AG09319 (cell line): ENCODE results near the gene HUNK.

Source experiments
- DNase-seq: peaks from one replicate; pipeline ENCODE4 v3.0.0-alpha.2; 2010; ENCODE audit warnings: low read depth; ENCODE audit errors: extremely low read depth
- TF ChIP-seq, protein P1 (sequence below): IDR thresholded peaks from 2 replicates; pipeline ENCODE4 v1.5.1; 2011; ENCODE audit warnings: low read depth, mild to moderate bottlenecking, inconsistent platforms, low read length, moderate library complexity

The HUNK gene

GRCh38 chr21:31844206-31844605, 28.6 kb upstream of the HUNK start:
- TF ChIP-seq, protein P1, sequence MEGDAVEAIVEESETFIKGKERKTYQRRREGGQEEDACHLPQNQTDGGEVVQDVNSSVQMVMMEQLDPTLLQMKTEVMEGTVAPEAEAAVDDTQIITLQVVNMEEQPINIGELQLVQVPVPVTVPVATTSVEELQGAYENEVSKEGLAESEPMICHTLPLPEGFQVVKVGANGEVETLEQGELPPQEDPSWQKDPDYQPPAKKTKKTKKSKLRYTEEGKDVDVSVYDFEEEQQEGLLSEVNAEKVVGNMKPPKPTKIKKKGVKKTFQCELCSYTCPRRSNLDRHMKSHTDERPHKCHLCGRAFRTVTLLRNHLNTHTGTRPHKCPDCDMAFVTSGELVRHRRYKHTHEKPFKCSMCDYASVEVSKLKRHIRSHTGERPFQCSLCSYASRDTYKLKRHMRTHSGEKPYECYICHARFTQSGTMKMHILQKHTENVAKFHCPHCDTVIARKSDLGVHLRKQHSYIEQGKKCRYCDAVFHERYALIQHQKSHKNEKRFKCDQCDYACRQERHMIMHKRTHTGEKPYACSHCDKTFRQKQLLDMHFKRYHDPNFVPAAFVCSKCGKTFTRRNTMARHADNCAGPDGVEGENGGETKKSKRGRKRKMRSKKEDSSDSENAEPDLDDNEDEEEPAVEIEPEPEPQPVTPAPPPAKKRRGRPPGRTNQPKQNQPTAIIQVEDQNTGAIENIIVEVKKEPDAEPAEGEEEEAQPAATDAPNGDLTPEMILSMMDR = no peak
- no peak for DNase-seq

DNA sequence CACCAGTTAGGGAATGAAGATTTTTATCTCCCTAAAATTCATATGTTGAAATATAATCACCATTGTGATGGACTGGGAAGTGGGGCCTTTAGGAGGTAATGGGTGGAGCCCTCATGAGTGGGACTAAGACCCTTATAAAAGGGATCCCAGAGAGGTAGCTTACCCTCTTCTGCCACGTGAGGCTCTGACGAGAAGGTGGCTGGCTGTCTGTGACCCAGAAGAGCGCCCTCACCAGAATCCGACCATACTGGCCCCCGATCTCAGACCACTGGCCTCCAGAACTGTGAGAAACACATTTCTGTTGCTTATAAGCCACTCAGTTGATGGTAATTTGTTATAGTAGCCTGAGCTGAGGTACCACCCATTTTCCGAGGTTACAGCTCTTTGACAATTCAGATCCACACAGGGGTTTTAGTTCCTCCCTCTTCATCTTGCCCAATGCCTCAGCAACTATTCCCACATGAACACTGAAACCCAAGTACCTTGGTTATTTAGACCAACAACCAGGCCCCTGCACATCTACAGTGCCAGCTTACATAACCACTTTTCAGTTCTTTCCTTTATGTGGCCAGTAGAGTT, 27.6 kb upstream of the HUNK start:
- TF ChIP-seq, protein P1 = no peak
- no peak for DNase-seq

DNA sequence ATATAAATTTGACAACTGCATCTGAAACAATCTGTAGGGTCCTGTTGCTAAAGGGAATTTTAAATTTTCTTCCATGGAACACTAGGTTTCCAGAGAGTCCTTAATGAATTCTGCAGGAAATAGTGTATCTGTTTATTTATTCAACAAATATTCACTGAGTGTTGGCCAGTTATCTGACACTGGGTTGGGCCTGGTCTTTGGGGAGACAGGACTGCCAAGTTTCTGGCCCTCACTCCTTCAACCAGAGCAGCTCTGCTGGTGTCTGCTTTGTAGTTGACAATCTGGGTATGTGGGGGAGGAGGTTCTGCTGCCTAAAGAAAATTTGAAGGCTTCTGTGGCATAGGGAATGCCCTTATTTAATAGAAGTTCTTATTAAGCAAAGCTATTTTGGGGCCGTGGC, 26.1 kb upstream of the HUNK start:
- TF ChIP-seq, protein P1 = no peak
- no peak for DNase-seq

- no peak for DNase-seq
- TF ChIP-seq, protein P1 = no peak
Observed at GRCh38 chr21:31847761-31848160, 25.1 kb upstream of the HUNK start.

GRCh38 chr21:31848326-31848985, 24.4 kb upstream of the HUNK start:
- TF ChIP-seq, protein P1 = no peak
- DNase-seq = no peak

- TF ChIP-seq, protein P1 = no peak
- DNase-seq = no peak
Observed at GRCh38 chr21:31850886-31851285, 21.9 kb upstream of the HUNK start.

DNA sequence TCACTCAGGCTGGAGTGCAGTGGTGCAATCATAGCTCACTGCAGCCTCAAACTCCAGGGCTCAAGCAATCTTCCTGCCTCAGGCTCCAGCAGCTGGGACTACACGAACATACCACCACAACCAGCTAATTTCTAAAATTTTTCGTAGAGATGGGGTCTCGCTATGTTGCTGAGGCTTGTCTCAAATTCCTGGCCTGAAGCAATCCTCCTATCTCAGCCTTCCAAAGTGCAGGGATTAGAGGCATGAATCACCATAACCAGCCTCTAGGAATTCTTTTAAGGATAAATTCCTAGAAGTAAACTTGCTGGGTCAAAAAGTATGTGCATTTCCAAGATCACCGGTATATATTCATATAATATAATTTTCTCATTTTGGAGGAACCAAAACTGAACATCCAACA, 17.6 kb upstream of the HUNK start:
- DNase-seq = no peak
- TF ChIP-seq, protein P1 = no peak
